Fibroblast of skin of right quadriceps (primary cell): ENCODE results near the gene TRAPPC2L.
"Not testable (repeated sequence)": the region's sequence is repeated elsewhere in the genome, so short reads cannot be mapped to it uniquely, and the experiment has no call there.

ENCODE experiments used
- DNase-seq: peaks from one replicate; pipeline ENCODE4 v3.0.0-alpha.2; 2013

The TRAPPC2L gene

GRCh38 chr16:88894266-88894665, 37.3 kb downstream of the TRAPPC2L start:
- DNase-seq: not testable (repeated sequence)

- DNase-seq: no peak
Observed at GRCh38 chr16:88894681-88895300, 37.9 kb downstream of the TRAPPC2L start.

GRCh38 chr16:88895335-88895734, 38.4 kb downstream of the TRAPPC2L start:
- DNase-seq: no peak

- no peak for DNase-seq
Observed at GRCh38 chr16:88896238-88897070, 39.5 kb downstream of the TRAPPC2L start.

GRCh38 chr16:88897696-88898425, 40.9 kb downstream of the TRAPPC2L start:
- no peak for DNase-seq

GRCh38 chr16:88899901-88900661, 43.2 kb downstream of the TRAPPC2L start:
- DNase-seq: no peak

GRCh38 chr16:88900662-88901052, 43.7 kb downstream of the TRAPPC2L start:
- DNase-seq: no peak

- DNase-seq: no peak
Observed at GRCh38 chr16:88901718-88902337, 44.9 kb downstream of the TRAPPC2L start.

GRCh38 chr16:88902744-88903143, 45.8 kb downstream of the TRAPPC2L start:
- no peak for DNase-seq

- no peak for DNase-seq
Observed at GRCh38 chr16:88903267-88903666, 46.3 kb downstream of the TRAPPC2L start.

- DNase-seq: no peak
Observed at GRCh38 chr16:88904676-88905365, 47.9 kb downstream of the TRAPPC2L start.

- no peak for DNase-seq
Observed at GRCh38 chr16:88905563-88905962, 48.6 kb downstream of the TRAPPC2L start.

GRCh38 chr16:88906020-88906419, 49.1 kb downstream of the TRAPPC2L start:
- no peak for DNase-seq

GRCh38 chr16:88906535-88907105, 49.7 kb downstream of the TRAPPC2L start:
- DNase-seq: no peak

- no peak for DNase-seq
Observed at GRCh38 chr16:88907768-88908167, 50.8 kb downstream of the TRAPPC2L start.

GRCh38 chr16:88908307-88908706, 51.4 kb downstream of the TRAPPC2L start:
- DNase-seq: no peak

- DNase-seq: no peak
Observed at GRCh38 chr16:88909431-88910210, 52.7 kb downstream of the TRAPPC2L start.

GRCh38 chr16:88910284-88911135, 53.6 kb downstream of the TRAPPC2L start:
- DNase-seq: no peak

- no peak for DNase-seq
Observed at GRCh38 chr16:88911136-88911945, 54.4 kb downstream of the TRAPPC2L start.
